HepG2 (cell line): ENCODE measurements around the gene RHOV. TPM values are rescaled to one million over a fixed set of nuclear protein-coding genes. Genes with fewer than 3 reads are reported as not detected.

Source experiments
- ATAC-seq: fragments of 200-7000 bp; cut with Tn5 transposase; 3 replicates; pipeline ENCODE4 v1.9.1; 2020; ENCODE audit warnings: mild to moderate bottlenecking, moderate library complexity
- BruUV-seq: library from RNA; stranded (reverse); fragments of 400-500 nt; replicated peaks from 2 replicates; lab custom pipeline; 2021; lab: Mats Ljungman, UMichigan
- CTCF ChIA-PET: fragments of 300-600 bp; formaldehyde crosslinking; extraction: SDS; loops from one replicate; lab custom pipeline; 2021; ENCODE audit warnings: low total read pairs, inconsistent platforms, low intra/inter-chr PET ratio; lab: Yijun Ruan, JAX
- POLR2A ChIA-PET: fragments of 350-600 bp; sonication (Branson Sonifier 250); formaldehyde crosslinking; loops from one replicate; lab custom pipeline; 2020; ENCODE audit warnings: antibody characterized with exemption, inconsistent platforms; lab: Yijun Ruan, JAX
- DNase-seq: peaks from one replicate; pipeline ENCODE4 v3.0.0-alpha.2; 2015; ENCODE audit warnings: low spot score
- FAIRE-seq: peaks from 3 replicates; lab custom pipeline; 2011; peaks lifted over from hg19 to GRCh38; lab: Jason Lieb, UNC
- H2AFZ ChIP-seq: one replicate; pipeline ENCODE4 v1.6.1; 2011; ENCODE audit warnings: low read length, inconsistent platforms
- H3K27ac ChIP-seq: fragments of 300-600 bp; 3 replicates; pipeline ENCODE4 v1.8.0; 2011; ENCODE audit warnings: mixed run types, mild to moderate bottlenecking, mixed read lengths, low read length, inconsistent platforms; ENCODE audit not compliant: insufficient read depth; ENCODE audit errors: extremely low read length
- H3K27me3 ChIP-seq, 2 experiments: fragments of 200-600 bp in 1 of 2; 2 replicates in 1 of 2; 3 replicates in 1 of 2; pipeline versions ENCODE4 v1.6.0 to v1.8.0; 2011; ENCODE audit warnings: low read length in 2 of 2, mild to moderate bottlenecking in 2 of 2, moderate library complexity in 2 of 2, inconsistent platforms in 1 of 2; ENCODE audit not compliant: insufficient read depth in 2 of 2, control insufficient read depth in 1 of 2
- H3K36me3 ChIP-seq, 2 experiments: fragments of 200-600 bp in 1 of 2; replicated peaks in 1 of 2; 2 replicates in 1 of 2; 3 replicates in 1 of 2; pipeline versions ENCODE4 v1.5.1 to v1.8.0; 2011; ENCODE audit warnings: low read length in 2 of 2, inconsistent platforms in 1 of 2; ENCODE audit not compliant: insufficient read depth in 2 of 2, control insufficient read depth in 1 of 2
- H3K4me1 ChIP-seq: 2 replicates; pipeline ENCODE4 v1.5.1; 2012; ENCODE audit warnings: low read length, inconsistent platforms; ENCODE audit not compliant: insufficient read depth
- H3K4me2 ChIP-seq: 2 replicates; pipeline ENCODE4 v1.6.0; 2011; ENCODE audit warnings: low read depth, low read length, inconsistent platforms
- H3K4me3 ChIP-seq, 3 experiments: fragments of 200-600 bp in 1 of 3; sonication (generic), shearing (Covaris generic) in 1 of 3; replicated peaks in 1 of 3; 2 replicates each; pipeline ENCODE4 v1.5.1; 2011 to 2016; ENCODE audit warnings: low read length in 3 of 3, inconsistent platforms in 2 of 3, low read depth in 2 of 3, mild to moderate bottlenecking in 2 of 3, control low read depth in 1 of 3, mixed read lengths in 1 of 3; ENCODE audit not compliant: insufficient read depth in 1 of 3
- H3K79me2 ChIP-seq: one replicate; pipeline ENCODE4 v1.6.1; 2011; ENCODE audit warnings: low read length, inconsistent platforms; ENCODE audit not compliant: insufficient read depth
- H3K9ac ChIP-seq: 2 replicates; pipeline ENCODE4 v1.6.0; 2011; ENCODE audit warnings: mild to moderate bottlenecking, low read depth, low read length, inconsistent platforms; ENCODE audit not compliant: insufficient read depth
- H3K9me3 ChIP-seq: 2 replicates; pipeline ENCODE4 v1.5.1; 2012; ENCODE audit warnings: mild to moderate bottlenecking, low read length
- H4K20me1 ChIP-seq: 2 replicates; pipeline ENCODE4 v1.6.0; 2011; ENCODE audit warnings: inconsistent platforms, mild to moderate bottlenecking, low read length, moderate library complexity; ENCODE audit not compliant: insufficient read depth
- ATF1 ChIP-seq: IDR thresholded peaks from 2 replicates; pipeline ENCODE4 v1.6.1; 2016; ENCODE audit warnings: mild to moderate bottlenecking, control low read depth
- BCL6 ChIP-seq: IDR thresholded peaks from 2 replicates; pipeline ENCODE4 v1.6.1; 2016; ENCODE audit warnings: missing genetic modification reagents, missing compliant biosample characterization
- CAMTA2 ChIP-seq: sonication (generic); formaldehyde crosslinking; IDR thresholded peaks from 2 replicates; pipeline ENCODE4 v1.4.0; 2020; ENCODE audit warnings: mild to moderate bottlenecking, missing genetic modification reagents, borderline replicate concordance
- HNRNPLL ChIP-seq: fragments of 200-400 bp; formaldehyde crosslinking; IDR thresholded peaks from 2 replicates; pipeline ENCODE4 v1.6.1; 2017; ENCODE audit warnings: mild to moderate bottlenecking, low read depth, low read length; ENCODE audit not compliant: poor library complexity, severe bottlenecking
- KDM5B ChIP-seq: sonication (generic); formaldehyde crosslinking; IDR thresholded peaks from 2 replicates; pipeline ENCODE4 v1.4.0; 2020; ENCODE audit warnings: missing genetic modification reagents, mild to moderate bottlenecking, borderline replicate concordance
- MBD4 ChIP-seq: IDR thresholded peaks from 2 replicates; pipeline ENCODE4 v1.6.1; 2012; ENCODE audit warnings: low read length, inconsistent platforms, borderline replicate concordance
- PCBP1 ChIP-seq: fragments of 200-400 bp; formaldehyde crosslinking; IDR thresholded peaks from 2 replicates; pipeline ENCODE4 v1.6.1; 2017; ENCODE audit warnings: mild to moderate bottlenecking, low read depth, low read length, borderline replicate concordance
- SAP130 ChIP-seq: IDR thresholded peaks from 2 replicates; pipeline ENCODE4 v1.6.1; 2016; ENCODE audit warnings: low read depth
- ZBTB20 ChIP-seq: sonication (generic); formaldehyde crosslinking; IDR thresholded peaks from 2 replicates; pipeline ENCODE4 v1.8.1; 2023; ENCODE audit warnings: missing genetic modification reagents, low read depth, mild to moderate bottlenecking, borderline replicate concordance
- ZMYM4 ChIP-seq: sonication (generic); formaldehyde crosslinking; IDR thresholded peaks from 2 replicates; pipeline ENCODE4 v1.8.1; 2023; ENCODE audit warnings: mild to moderate bottlenecking, missing genetic modification reagents
- ZNF747 ChIP-seq: sonication (generic); formaldehyde crosslinking; IDR thresholded peaks from 2 replicates; pipeline ENCODE4 v1.8.1; 2023; ENCODE audit warnings: missing genetic modification reagents, mild to moderate bottlenecking, borderline replicate concordance
- WGBS: methylation state at CpG from one replicate; pipeline ENCODE4 v1.1.6; 2017; ENCODE audit warnings: low lambda C conversion rate; 5-methylcytosine and 5-hydroxymethylcytosine counted together
- in situ Hi-C: cut with HindIII; loops from 2 replicates; pipeline ENCODE4 v1.10.0; 2017; ENCODE audit warnings: low pct_unique_long_range_greater_than_20kb; ENCODE audit not compliant: extremely low pct_ligation_motif_present
- intact Hi-C: fragments of 100-400 bp; cut with micrococcal nuclease; formaldehyde crosslinking; loops from one replicate; pipeline ENCODE4 v1.10.0; 2022; ENCODE audit not compliant: unreplicated experiment
- polyA plus RNA-seq, 8 experiments: library from polyadenylated mRNA; depleted of rRNA in 3 of 8; stranded (reverse) in 7 of 8; unstranded in 1 of 8; fragments of >200 nt; fragmentation: Illumina TruSeq in 4 of 8; extraction: Trizol in 4 of 8; gene quantifications; 2 replicates each; pipeline versions ENCODE4 v1.2.1 to v1.2.3, GENCODE V29; 2011 to 2016; ENCODE audit warnings: low read depth in 4 of 8, missing spikeins in 1 of 8, mixed read lengths in 1 of 8; ENCODE audit not compliant: insufficient read depth in 1 of 8
- total RNA-seq, 5 experiments: library from RNA; depleted of rRNA; stranded (reverse); fragments of >200 nt; fragmentation: Illumina TruSeq; extraction: Trizol; gene quantifications; 2 replicates each; pipeline ENCODE4 v1.2.3, GENCODE V29; 2016; ENCODE audit warnings: low read depth in 1 of 5
- TF ChIP-seq, protein P1 (sequence below): IDR thresholded peaks from 2 replicates; pipeline ENCODE4 v1.6.1; 2016; ENCODE audit warnings: low read depth, missing genetic modification reagents, missing compliant biosample characterization
- TF ChIP-seq, protein P2 (sequence below): sonication (generic); formaldehyde crosslinking; IDR thresholded peaks from 2 replicates; pipeline ENCODE4 v1.5.0; 2020; ENCODE audit warnings: missing genetic modification reagents

Gene RHOV
- total and polyA plus RNA-seq, 2 of the 13 experiments (the other 11 are each of a cell fraction or from before 2014, with no cell fraction given) = 0.17 to 0.18 TPM

DNA sequence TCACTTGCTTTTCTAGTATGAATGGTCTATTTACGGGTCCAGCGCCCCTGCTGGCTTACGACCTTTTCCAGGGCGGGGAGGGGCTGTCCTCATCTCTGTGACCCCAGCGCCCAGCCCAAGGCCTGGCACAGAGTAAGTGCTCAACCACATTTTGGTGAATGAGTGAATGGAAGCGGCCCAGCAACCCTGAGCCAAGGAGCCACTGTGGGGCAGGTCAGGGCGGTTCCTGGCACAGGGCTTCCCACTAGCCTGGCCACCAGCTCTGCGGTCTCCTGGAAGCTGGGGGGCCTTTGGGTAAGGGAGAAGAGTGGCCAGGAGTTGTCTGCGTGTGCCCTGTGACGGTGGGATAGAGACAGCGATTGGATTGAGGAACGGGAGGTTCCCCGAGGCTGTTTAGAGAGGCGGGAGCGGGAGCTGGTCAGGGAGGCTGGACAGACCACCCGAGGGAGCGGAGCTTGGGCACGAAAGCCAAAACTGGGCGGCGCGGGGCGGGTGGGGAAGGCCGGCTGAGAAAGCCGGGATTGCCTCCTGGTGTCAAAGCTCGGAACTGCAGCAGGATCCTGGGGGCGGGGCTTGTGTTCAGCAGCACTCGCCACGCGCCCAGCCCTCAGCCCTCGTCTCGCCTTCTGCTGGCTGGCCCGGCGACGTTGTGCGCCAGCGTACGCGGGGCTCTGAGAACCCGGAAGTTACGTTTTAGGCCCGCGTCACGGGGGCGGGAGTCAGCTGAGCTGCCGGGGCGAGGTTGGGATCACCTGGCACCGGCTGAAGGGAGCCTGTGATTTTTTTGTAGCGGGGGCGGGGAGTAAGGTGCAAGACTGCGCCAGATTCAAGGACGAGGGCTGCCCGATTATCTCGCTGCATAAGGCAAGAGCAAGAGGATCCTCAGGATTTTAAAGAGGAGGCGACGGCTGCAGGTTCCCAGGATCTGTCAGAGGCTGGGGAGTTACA lies 20.0 kb upstream of the RHOV start, which contains the start of gene VPS18:
Gene VPS18, plus strand, starts transcription at position 718 of the 948 bp plus-strand sequence. CDS start 319 bp downstream, outside the sequence.
- Histone ChIP-seq H3K79me2 (peaks cover 17% of the 10 kb centered on the region), H3K9ac (peak within 1 kb of the TSS; percentile 86), H4K20me1 (no peaks in the 10 kb centered on the region), H2AFZ (no peak within 1 kb of the TSS), H3K4me1 (peaks cover 36% of the 10 kb centered on the region), H3K27me3 (no peaks in the 10 kb centered on the region), H3K9me3 (no peaks in the 10 kb centered on the region), H3K27ac (peak within 1 kb of the TSS; percentile 82), H3K36me3 (peaks cover 7 to 18% of the 10 kb centered on the region in 2 experiments), H3K4me2 (peak within 1 kb of the TSS; percentile 96), H3K4me3 (peak within 1 kb of the TSS; percentile 87 to 98 (median 89))
- ChIA-PET POLR2A (interaction anchor here (0.5 to 2.3 kb wide), 19 partner anchors 10 to 423 kb away, joined by 3 to 40 read pairs (median 4); partner anchors contain the start of genes DNAJC17, GCHFR, INO80 and RAD51), CTCF (interaction anchor here (5.3 kb wide), 1 partner anchor 36 kb away, joined by 80 read pairs; no protein-coding TSS in a partner anchor)
- WGBS = 8% methylated on average over 16 of the region's 55 CpGs
- FAIRE-seq = peak; percentile 76
- intact Hi-C loops = loop anchor here (5.0 kb wide), 2 partner anchors 147 to 192 kb away; no protein-coding TSS in a partner anchor
- ATAC-seq = peak; percentile 90
- no TSS peak for BruUV-seq
- in situ Hi-C loops = loop anchor here (5.0 to 10.0 kb wide), 3 partner anchors 37 to 309 kb away; partner anchors contain the start of gene RAD51
- DNase-seq = peak; percentile 90
- TF ChIP-seq ATF1 (CRISPR knock-in tag) (peak; percentile 88), CAMTA2 (CRISPR knock-in tag) (0 out of 2 replicates have a peak, but pooled peaks have one; percentile 54), MBD4 (no peak), ZNF747 (CRISPR knock-in tag) (0 out of 2 replicates have a peak, but pooled peaks have one; percentile 76), KDM5B (CRISPR knock-in tag) (peak; percentile 44; the same call in 1 of the 2 replicates), SAP130 (CRISPR knock-in tag) (peak; percentile 97), BCL6 (CRISPR knock-in tag) (peak; percentile 10; the same call in 1 of the 2 replicates), HNRNPLL (peak; percentile 83), PCBP1 (no peak), ZBTB20 (CRISPR knock-in tag) (0 out of 2 replicates have a peak, but pooled peaks have one; percentile 57), ZMYM4 (CRISPR knock-in tag) (peak; percentile 82)
- TF ChIP-seq, protein P1, sequence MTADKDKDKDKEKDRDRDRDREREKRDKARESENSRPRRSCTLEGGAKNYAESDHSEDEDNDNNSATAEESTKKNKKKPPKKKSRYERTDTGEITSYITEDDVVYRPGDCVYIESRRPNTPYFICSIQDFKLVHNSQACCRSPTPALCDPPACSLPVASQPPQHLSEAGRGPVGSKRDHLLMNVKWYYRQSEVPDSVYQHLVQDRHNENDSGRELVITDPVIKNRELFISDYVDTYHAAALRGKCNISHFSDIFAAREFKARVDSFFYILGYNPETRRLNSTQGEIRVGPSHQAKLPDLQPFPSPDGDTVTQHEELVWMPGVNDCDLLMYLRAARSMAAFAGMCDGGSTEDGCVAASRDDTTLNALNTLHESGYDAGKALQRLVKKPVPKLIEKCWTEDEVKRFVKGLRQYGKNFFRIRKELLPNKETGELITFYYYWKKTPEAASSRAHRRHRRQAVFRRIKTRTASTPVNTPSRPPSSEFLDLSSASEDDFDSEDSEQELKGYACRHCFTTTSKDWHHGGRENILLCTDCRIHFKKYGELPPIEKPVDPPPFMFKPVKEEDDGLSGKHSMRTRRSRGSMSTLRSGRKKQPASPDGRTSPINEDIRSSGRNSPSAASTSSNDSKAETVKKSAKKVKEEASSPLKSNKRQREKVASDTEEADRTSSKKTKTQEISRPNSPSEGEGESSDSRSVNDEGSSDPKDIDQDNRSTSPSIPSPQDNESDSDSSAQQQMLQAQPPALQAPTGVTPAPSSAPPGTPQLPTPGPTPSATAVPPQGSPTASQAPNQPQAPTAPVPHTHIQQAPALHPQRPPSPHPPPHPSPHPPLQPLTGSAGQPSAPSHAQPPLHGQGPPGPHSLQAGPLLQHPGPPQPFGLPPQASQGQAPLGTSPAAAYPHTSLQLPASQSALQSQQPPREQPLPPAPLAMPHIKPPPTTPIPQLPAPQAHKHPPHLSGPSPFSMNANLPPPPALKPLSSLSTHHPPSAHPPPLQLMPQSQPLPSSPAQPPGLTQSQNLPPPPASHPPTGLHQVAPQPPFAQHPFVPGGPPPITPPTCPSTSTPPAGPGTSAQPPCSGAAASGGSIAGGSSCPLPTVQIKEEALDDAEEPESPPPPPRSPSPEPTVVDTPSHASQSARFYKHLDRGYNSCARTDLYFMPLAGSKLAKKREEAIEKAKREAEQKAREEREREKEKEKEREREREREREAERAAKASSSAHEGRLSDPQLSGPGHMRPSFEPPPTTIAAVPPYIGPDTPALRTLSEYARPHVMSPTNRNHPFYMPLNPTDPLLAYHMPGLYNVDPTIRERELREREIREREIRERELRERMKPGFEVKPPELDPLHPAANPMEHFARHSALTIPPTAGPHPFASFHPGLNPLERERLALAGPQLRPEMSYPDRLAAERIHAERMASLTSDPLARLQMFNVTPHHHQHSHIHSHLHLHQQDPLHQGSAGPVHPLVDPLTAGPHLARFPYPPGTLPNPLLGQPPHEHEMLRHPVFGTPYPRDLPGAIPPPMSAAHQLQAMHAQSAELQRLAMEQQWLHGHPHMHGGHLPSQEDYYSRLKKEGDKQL (CRISPR knock-in tag) = no peak
- TF ChIP-seq, protein P2, sequence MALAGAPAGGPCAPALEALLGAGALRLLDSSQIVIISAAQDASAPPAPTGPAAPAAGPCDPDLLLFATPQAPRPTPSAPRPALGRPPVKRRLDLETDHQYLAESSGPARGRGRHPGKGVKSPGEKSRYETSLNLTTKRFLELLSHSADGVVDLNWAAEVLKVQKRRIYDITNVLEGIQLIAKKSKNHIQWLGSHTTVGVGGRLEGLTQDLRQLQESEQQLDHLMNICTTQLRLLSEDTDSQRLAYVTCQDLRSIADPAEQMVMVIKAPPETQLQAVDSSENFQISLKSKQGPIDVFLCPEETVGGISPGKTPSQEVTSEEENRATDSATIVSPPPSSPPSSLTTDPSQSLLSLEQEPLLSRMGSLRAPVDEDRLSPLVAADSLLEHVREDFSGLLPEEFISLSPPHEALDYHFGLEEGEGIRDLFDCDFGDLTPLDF = peak; percentile 70; the same call in 1 of the 2 replicates
